Activated CD8-positive, alpha-beta memory T cell treated with anti-CD3 and anti-CD28 coated beads for 24 hours (primary cell): ENCODE results near the gene DES.

Experiments
- DNase-seq: peaks from one replicate; pipeline ENCODE4 v3.0.0-alpha.2; 2020

DES gene

DNA sequence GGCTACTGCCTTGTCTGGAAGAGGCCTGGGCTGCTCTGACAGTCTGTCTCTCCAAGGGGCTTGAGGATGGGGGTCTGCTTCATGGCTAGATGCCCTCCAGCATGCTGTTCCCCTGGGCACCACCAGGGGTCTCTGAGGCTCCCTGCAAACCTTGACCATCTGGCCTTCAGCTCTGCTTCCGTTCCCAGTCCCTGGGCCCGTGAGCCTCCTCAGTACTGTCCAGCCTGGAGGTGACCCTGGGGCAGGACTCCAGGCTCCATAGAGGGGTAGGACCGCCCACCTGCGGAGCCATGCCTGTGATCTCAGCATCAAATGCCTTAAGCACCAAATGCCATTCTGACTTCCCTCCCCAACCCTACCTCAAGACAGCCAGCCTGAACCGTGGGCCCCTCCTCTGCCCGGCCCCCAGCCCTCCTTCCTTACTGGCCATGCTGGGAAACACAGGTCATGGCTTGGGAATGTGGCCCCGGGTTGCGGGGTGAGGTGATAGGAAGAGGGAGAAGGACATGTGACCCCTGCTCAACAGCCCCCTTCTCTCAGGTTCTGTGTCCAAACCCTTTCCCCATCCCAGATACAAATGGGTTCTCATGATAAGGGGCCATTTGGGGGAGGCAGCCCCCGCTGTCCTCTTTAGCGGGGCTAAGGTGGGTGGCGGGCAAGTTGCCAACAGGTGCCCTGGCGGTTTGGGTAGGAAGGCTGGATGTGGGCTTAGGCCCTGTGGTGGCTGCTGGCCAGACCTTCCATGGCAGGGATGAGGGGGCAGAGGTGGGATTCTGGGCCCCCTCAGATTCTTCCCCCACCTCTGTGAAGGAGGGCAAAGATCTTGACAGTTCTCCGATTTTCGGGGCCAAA, 41.5 kb downstream of the DES start:
- peak; percentile 77 for DNase-seq

- no peak for DNase-seq
Measured at GRCh38 chr2:219460424-219460926, 42.3 kb downstream of the DES start.

- no peak for DNase-seq
Measured at GRCh38 chr2:219461047-219461514, 42.9 kb downstream of the DES start.

- DNase-seq, result no peak
Measured at GRCh38 chr2:219461669-219462068, 43.5 kb downstream of the DES start.

DNA sequence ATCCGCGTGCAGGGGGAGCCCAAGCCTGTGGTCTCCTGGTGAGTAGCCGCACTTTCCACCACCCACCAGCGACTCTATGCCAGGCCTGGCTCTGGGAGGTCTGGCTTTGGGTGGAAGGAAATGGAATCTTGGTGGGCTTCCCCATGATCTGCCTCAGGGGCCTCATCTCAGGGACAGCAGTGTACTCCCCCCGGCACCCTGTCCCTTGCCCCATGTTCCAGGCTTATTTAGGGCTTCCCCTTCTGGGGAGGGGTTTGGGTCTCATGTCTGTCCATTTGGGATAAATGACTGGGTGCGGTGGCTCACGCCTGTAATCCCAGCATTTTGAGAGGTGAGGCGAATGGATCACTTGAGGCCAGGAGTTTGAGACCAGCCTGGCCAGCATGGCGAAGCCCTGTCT, 44.2 kb downstream of the DES start:
- no peak for DNase-seq

- DNase-seq, result no peak
Measured at GRCh38 chr2:219464286-219465032, 46.3 kb downstream of the DES start.

DNA sequence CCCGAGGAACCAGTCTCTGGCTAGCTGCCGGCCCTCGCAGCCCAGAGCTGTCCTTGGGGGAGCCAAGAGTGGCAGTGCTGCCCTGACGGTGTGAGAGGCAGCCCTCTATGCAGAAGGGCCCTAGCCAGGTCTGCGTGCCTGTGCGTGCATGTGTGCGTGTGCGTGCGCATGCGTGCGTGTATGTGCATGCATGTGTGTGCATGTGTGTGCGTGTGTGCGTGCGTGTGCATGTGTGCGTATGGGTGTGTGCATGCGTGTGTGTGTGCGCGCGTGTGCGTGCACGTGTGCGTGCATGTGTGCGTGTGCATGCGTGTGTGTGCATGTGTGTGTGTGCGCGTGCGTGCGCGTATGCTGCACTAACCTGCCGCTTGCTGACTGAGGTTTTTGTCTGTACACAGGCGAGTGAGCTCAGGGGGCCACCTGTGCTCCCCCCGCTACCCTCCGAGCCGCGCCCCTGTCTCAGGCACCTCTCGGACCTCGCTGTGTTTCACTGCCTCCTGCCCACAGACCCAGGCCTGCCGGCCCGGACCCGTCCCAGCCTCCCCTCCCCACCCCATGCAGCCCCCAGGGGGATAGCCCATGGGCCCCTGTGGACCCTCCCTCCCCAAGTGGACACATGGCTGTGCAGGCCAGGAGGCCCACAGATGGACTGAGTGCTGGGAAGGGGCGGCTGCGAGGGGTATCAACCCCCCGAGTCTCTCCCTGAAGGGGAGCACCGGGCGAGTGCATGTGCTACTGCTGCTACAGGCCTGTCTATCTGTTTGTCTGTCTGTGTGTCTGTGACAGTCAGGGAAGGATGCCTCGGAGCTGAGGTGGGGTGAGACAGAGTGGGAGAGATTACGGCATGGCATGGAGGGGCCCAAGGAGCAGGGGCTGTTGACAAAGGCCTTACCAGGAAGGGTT, 47.7 kb downstream of the DES start:
- no peak for DNase-seq

DNA sequence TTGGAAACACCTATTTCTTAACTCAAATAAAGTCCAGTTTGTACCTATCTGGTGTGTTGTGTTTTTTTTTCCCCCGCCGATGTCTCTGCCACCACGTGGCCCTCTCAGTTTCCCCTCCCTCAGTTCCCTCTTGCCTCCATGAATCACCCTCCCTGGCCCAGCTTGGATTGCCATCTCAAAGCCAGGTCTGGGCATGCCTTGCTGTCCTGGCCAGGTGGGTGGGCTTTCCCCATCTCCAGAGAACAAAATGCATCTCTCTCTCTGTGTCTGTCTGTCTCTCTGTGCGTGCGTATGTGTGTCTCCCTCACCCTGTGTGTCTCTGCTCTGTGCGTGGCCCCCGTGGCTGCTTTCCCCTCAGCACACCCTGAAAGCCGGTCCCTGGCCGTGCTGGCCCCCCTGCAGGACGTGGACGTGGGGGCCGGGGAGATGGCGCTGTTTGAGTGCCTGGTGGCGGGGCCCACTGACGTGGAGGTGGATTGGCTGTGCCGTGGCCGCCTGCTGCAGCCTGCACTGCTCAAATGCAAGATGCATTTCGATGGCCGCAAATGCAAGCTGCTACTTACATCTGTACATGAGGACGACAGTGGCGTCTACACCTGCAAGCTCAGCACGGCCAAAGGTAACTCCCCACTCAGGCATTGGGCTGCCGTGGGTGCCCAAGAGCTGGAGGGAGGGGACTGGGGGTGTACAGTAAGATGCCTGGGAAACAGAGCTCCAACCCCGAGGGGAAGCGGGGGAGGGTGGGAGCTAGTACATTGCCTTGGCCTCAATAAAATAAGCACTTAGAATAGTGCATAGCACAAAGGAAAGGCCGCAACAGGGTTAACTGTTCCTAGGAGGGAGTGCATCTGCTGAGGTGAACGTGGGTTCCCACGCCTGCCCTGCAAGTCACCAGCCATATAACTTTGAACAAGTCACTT, 48.9 kb downstream of the DES start:
- no peak for DNase-seq

GRCh38 chr2:219467736-219468075, 49.5 kb downstream of the DES start:
- DNase-seq, result no peak

GRCh38 chr2:219468410-219469185, 50.4 kb downstream of the DES start:
- DNase-seq, result no peak

DNA sequence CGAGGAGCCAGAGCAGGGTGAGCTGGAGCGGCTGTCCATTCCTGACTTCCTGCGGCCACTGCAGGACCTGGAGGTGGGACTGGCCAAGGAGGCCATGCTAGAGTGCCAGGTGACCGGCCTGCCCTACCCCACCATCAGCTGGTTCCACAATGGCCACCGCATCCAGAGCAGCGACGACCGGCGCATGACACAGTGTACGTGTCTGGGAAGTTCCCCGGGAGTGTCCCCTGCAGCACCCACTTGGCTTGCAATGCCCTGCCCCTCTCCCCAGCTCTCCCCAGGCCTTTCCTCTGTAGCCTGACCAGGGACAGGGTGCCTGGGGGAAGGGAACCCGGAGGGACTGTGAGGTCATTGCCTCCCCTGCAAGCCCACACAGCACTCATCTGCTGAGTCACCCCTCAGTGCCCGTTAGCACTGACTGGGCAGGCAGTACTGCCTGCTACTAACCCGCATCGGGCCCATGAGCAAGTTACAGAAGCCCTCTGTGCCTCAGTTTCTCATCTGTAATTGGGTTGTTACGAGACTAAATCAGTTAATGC, 51.1 kb downstream of the DES start:
- no peak for DNase-seq

GRCh38 chr2:219470429-219470828, 52.3 kb downstream of the DES start:
- no peak for DNase-seq

DNA sequence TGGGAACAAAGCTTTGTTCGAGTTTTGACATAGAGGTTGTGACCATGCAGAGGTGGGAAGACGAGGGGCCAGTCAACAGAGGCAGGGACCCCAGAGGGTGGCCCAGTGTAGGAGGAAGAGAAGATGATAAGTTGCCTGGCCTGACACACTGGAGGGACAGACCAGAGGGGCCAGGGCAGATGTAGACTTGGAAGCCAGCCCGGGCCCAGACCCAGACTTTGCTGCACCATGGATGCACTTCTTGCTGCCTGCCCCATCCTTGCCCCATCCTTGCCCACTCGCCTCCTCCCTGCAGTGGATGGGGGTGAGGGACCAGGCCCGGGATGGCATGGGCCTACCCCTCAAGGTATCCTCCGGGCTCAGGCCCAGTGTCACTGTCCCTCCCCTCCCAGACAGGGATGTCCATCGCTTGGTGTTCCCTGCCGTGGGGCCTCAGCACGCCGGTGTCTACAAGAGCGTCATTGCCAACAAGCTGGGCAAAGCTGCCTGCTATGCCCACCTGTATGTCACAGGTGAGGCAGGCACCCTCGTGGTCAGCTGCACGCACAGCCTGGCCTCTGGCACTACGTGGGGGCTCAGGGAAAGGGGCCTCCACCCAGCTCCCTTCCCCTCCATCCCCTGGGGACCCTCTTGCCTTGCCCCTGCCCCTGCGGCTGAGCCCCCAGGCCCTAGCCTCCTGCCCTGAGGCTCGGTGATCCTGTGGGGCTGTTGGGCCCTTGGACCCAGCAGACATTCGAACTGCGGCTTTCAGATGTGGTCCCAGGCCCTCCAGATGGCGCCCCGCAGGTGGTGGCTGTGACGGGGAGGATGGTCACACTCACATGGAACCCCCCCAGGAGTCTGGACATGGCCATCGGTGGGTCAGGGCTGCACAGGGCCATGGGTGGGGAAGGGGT, 53.5 kb downstream of the DES start:
- no peak for DNase-seq

DNA sequence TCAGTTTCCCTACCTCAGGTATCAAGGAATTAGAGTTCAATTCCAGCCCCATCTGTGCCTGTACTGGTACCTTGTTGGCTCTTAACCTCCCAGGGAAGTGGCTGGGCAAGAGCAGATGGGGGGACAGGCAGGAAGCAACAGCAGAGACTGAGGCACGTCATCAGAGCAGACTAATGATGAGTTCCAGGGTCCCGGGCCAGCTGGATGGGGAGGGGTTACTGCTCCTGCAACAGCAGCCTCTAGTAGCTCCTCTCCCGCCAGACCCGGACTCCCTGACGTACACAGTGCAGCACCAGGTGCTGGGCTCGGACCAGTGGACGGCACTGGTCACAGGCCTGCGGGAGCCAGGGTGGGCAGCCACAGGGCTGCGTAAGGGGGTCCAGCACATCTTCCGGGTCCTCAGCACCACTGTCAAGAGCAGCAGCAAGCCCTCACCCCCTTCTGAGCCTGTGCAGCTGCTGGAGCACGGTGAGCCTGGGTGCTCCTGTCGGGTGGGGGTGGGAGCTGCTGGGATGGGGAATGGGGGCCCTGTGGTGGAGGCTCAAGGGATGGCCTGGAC, 54.5 kb downstream of the DES start:
- no peak for DNase-seq

- no peak for DNase-seq
Measured at GRCh38 chr2:219473511-219473910, 55.3 kb downstream of the DES start.

GRCh38 chr2:219474285-219475060, 56.3 kb downstream of the DES start:
- DNase-seq, result no peak

GRCh38 chr2:219475278-219475677, 57.1 kb downstream of the DES start:
- no peak for DNase-seq
